NCI-H128 (cell line): ENCODE results near the gene WDR36.
A peak's percentile ranks its signal among the peaks of the same experiment; 100 is the strongest.

Experiments used
- DNase-seq: peaks from one replicate; lab custom pipeline; 2025; ENCODE audit not compliant: unreplicated experiment; lab: John Stamatoyannopoulos, UW

The WDR36 gene

GRCh38 chr5:111092062-111092853, at the start of gene WDR36:
WDR36 (plus strand) TSS chr5:111092348; CDS start chr5:111092457, 109 bp downstream.
- DNase-seq, result peak; percentile 81

- no peak for DNase-seq
These were observed 48.2 kb upstream of the WDR36 start for GRCh38 chr5:111043712-111044506.

- no peak for DNase-seq
These were observed 34.1 kb upstream of the WDR36 start for GRCh38 chr5:111058064-111058463.

- DNase-seq, result no peak
These were observed 32.0 kb upstream of the WDR36 start for GRCh38 chr5:111060169-111060568.

GRCh38 chr5:111061618-111062017, 30.5 kb upstream of the WDR36 start:
- DNase-seq, result no peak

GRCh38 chr5:111063709-111064322, 28.3 kb upstream of the WDR36 start:
- no peak for DNase-seq

GRCh38 chr5:111066261-111066938, 25.7 kb upstream of the WDR36 start:
- no peak for DNase-seq

- DNase-seq, result no peak
These were observed 23.9 kb upstream of the WDR36 start for GRCh38 chr5:111068213-111068612.

- DNase-seq, result no peak
These were observed 22.3 kb upstream of the WDR36 start for GRCh38 chr5:111069839-111070238.

- no peak for DNase-seq
These were observed 21.6 kb upstream of the WDR36 start for GRCh38 chr5:111070272-111071134.

GRCh38 chr5:111071413-111071812, 20.7 kb upstream of the WDR36 start, which contains the start of gene TSLP:
TSLP (plus strand) TSS chr5:111071713; CDS start chr5:111071891, 178 bp downstream.
- DNase-seq, result no peak

GRCh38 chr5:111072949-111073682, 19.0 kb upstream of the WDR36 start:
- DNase-seq, result no peak

- no peak for DNase-seq
These were observed 17.9 kb upstream of the WDR36 start for GRCh38 chr5:111074244-111074643.

- DNase-seq, result no peak
These were observed 16.6 kb upstream of the WDR36 start for GRCh38 chr5:111075520-111075919.

GRCh38 chr5:111076091-111076490, 16.1 kb upstream of the WDR36 start:
- DNase-seq, result no peak

GRCh38 chr5:111077678-111078077, 14.5 kb upstream of the WDR36 start:
- DNase-seq, result no peak

GRCh38 chr5:111079846-111080245, 12.3 kb upstream of the WDR36 start:
- no peak for DNase-seq

GRCh38 chr5:111083323-111083722, 8.8 kb upstream of the WDR36 start:
- DNase-seq, result no peak

GRCh38 chr5:111095982-111096381, 3.8 kb downstream of the WDR36 start:
- DNase-seq, result no peak
